T-cell (primary cell): ENCODE results near the gene ZNF189. TPM values are rescaled to one million over a fixed set of nuclear protein-coding genes. Genes with fewer than 3 reads are reported as not detected.
A peak's percentile ranks its signal among the peaks of the same experiment; 100 is the strongest.
"Not testable (repeated sequence)": the region's sequence is repeated elsewhere in the genome, so short reads cannot be mapped to it uniquely, and the experiment has no call there.

Experiments used
- ATAC-seq, 4 experiments: fragments of 200-7000 bp in 3 of 4; fragments of 150-1000 bp in 1 of 4; cut with Tn5 transposase; replicated peaks in 1 of 4; 1 replicate in 3 of 4; 2 replicates in 1 of 4; pipeline ENCODE4 v1.10.0; 2021; ENCODE audit warnings: moderate library complexity in 3 of 4, mild to moderate bottlenecking in 2 of 4, moderate number of reproducible peaks in 1 of 4
- CTCF ChIA-PET, 2 donors: fragments of 300-600 bp; sonication (Branson Sonifier 250); formaldehyde crosslinking; loops; one replicate each; lab custom pipeline; 2022; ENCODE audit warnings: antibody characterized with exemption in 2 of 2; lab: Charles Lee
- POLR2A ChIA-PET, 2 donors: fragments of 300-600 bp; sonication (Branson Sonifier 250); formaldehyde crosslinking; loops; one replicate each; lab custom pipeline; 2022; ENCODE audit warnings: antibody characterized with exemption in 2 of 2; lab: Charles Lee
- DNase-seq, 35 experiments: peaks; one replicate each; pipeline versions ENCODE4 v3.0.0 to v3.0.0-alpha.2; 2013 to 2023
- H3K27ac ChIP-seq: one replicate; pipeline ENCODE4 v1.5.1; 2013; ENCODE audit warnings: low read length
- H3K27me3 ChIP-seq, 2 experiments: replicated peaks in 1 of 2; 1 replicate in 1 of 2; 2 replicates in 1 of 2; pipeline versions ENCODE4 v1.6.1 to v1.7.0; 2013; ENCODE audit warnings: low read length in 1 of 2, mixed read lengths in 1 of 2; ENCODE audit not compliant: control insufficient read depth in 2 of 2, insufficient read depth in 2 of 2; ENCODE audit errors: extremely low read depth in 1 of 2
- H3K36me3 ChIP-seq, 2 donors: 1 replicate in 1 of 2; 2 replicates in 1 of 2; pipeline versions ENCODE4 v1.6.1 to v1.7.0; 2013; ENCODE audit warnings: low read length in 1 of 2; ENCODE audit not compliant: control insufficient read depth in 2 of 2, insufficient read depth in 1 of 2; ENCODE audit errors: extremely low read depth in 1 of 2
- H3K4me1 ChIP-seq, 2 experiments: 1 replicate in 1 of 2; 2 replicates in 1 of 2; pipeline versions ENCODE4 v1.6.1 to v1.7.0; 2013; ENCODE audit warnings: low read length in 2 of 2, mixed read lengths in 1 of 2; ENCODE audit not compliant: insufficient read depth in 2 of 2, control insufficient read depth in 1 of 2; ENCODE audit errors: extremely low read depth in 1 of 2
- H3K4me3 ChIP-seq, 2 donors: 1 replicate in 1 of 2; 2 replicates in 1 of 2; pipeline versions ENCODE4 v1.5.1 to v1.7.0; 2013; ENCODE audit warnings: mild to moderate bottlenecking in 2 of 2, low read length in 1 of 2, moderate library complexity in 1 of 2; ENCODE audit not compliant: control insufficient read depth in 1 of 2; ENCODE audit errors: extremely low read depth in 1 of 2
- H3K9me3 ChIP-seq: 2 replicates; pipeline ENCODE4 v1.7.0; 2013
- H3K27ac Mint-ChIP-seq, 2 donors: one replicate each; pipeline ENCODE4 v1.8.0; 2020 to 2021; ENCODE audit warnings: mild to moderate bottlenecking in 2 of 2, mixed read lengths in 2 of 2
- H3K27me3 Mint-ChIP-seq, 2 donors: one replicate each; pipeline ENCODE4 v1.8.0; 2021 to 2022; ENCODE audit warnings: mixed read lengths in 2 of 2
- H3K36me3 Mint-ChIP-seq: one replicate; pipeline ENCODE4 v1.8.0; 2021; ENCODE audit warnings: mixed read lengths
- H3K4me1 Mint-ChIP-seq, 3 donors: one replicate each; pipeline ENCODE4 v1.8.0; 2020 to 2022; ENCODE audit warnings: mixed read lengths in 3 of 3, mild to moderate bottlenecking in 1 of 3
- H3K4me3 Mint-ChIP-seq, 3 donors: one replicate each; pipeline ENCODE4 v1.8.0; 2020 to 2022; ENCODE audit warnings: mild to moderate bottlenecking in 3 of 3, mixed read lengths in 3 of 3, moderate library complexity in 3 of 3
- H3K9me3 Mint-ChIP-seq, 3 donors: one replicate each; pipeline ENCODE4 v1.8.0; 2020 to 2022; ENCODE audit warnings: mixed read lengths in 3 of 3
- WGBS: methylation state at CpG from one replicate; pipeline ENCODE4 v1.1.5; 2013; ENCODE audit warnings: missing lambda C conversion rate; ENCODE audit not compliant: insufficient coverage; 5-methylcytosine and 5-hydroxymethylcytosine counted together
- total RNA-seq, 35 experiments: library from RNA in 6 of 35; stranded (reverse) in 6 of 35; fragments of 120-200 nt in 1 of 35; gene quantifications; one replicate each; pipeline versions ENCODE4 v1.2.1 to v1.2.4 and lab custom pipeline; 2013 to 2026

Gene ZNF189
- total RNA-seq, 5 donors from 2014 or later (not counting 1 experiment from before 2014, with no cell fraction given): 9.2 to 17.4 (median 16.6) TPM

DNA sequence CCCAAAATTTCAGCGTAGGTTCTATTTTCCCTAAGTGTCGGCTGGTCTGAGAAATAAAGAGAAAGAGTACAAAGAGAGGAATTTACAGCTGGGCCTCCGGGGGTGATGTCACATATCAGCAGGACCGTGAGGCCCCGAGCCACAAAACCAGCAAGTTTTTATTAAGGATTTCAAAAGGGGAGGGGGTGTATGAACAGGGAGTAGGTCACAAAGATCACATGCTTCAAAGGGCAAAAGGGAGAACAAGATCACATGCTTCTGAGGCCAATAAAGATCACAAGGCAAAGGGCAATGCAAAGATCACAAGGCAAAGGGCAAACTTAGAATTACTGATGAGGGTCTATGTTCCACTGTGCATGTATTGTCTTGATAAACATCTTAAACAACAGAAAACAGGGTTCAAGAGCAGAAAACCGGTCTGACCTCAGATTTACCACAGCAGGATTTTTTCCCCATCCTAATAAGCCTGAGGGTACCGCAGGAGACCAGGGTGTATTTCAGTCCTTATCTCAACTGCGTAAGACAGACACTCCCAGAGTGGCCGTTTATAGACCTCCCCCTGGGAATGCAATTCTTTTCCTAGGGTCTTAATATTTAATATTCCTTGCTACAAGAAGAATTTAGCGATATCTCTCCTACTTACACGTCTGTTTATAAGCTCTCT, 13.6 kb upstream of the ZNF189 start, which contains the start of gene BAAT:
Gene BAAT (minus strand): TSS at position 134 of the 664 bp plus-strand sequence. CDS start 13,602 bp downstream, outside the sequence.
- Mint-ChIP-seq H3K9me3 (peaks cover 6 to 13% (median 7%) of the 10 kb centered on the region in 3 donors), H3K36me3 (peaks cover 22% of the 10 kb centered on the region), H3K4me1 (peaks cover 5 to 10% (median 7%) of the 10 kb centered on the region in 3 donors)
- H3K4me3 Mint-ChIP-seq, CTCF ChIA-PET, H3K27ac ChIP-seq, H3K9me3 ChIP-seq, ATAC-seq, POLR2A ChIA-PET, H3K4me3 ChIP-seq, H3K4me1 ChIP-seq, H3K27me3 Mint-ChIP-seq, H3K27me3 ChIP-seq, DNase-seq, H3K27ac Mint-ChIP-seq: not testable (repeated sequence)
- 98% methylated on average over 6 of the region's 11 CpGs for WGBS
- H3K36me3 ChIP-seq: peaks cover 0 to 11% of the 10 kb centered on the region in 2 donors

GRCh38 chr9:101387871-101388506, 10.7 kb upstream of the ZNF189 start:
- Histone ChIP-seq H3K27ac (peak overlapping the region; percentile 15), H3K4me3 (no peak overlapping the region), H3K9me3 (peaks cover 4% of the 10 kb centered on the region), H3K4me1 (no peaks in the 10 kb centered on the region), H3K36me3 (peaks cover 0 to 20% of the 10 kb centered on the region in 2 donors), H3K27me3 (no peaks in the 10 kb centered on the region)
- peak; percentile 50 to 81 (median 54) for ATAC-seq
- Mint-ChIP-seq H3K9me3 (peaks cover 11 to 21% (median 11%) of the 10 kb centered on the region in 3 donors), H3K27ac (peak overlapping the region; percentile 61 to 78), H3K27me3 (no peaks in the 10 kb centered on the region), H3K4me1 (peaks cover 28 to 36% (median 28%) of the 10 kb centered on the region in 3 donors), H3K4me3 (no peak overlapping the region), H3K36me3 (peaks cover 50% of the 10 kb centered on the region)
- ChIA-PET POLR2A (no interaction called here), CTCF (interaction anchor here (0.6 to 2.8 kb wide), 4 partner anchors 10 to 139 kb away, joined by 3 to 15 read pairs (median 4); partner anchors contain the start of genes MRPL50 (in 1 of the 2) and ZNF189 (in 1 of the 2))
- 56% methylated on average over 3 of the region's 6 CpGs for WGBS
- DNase-seq: peak in 2 of 35 experiments; percentile 7 to 57

DNA sequence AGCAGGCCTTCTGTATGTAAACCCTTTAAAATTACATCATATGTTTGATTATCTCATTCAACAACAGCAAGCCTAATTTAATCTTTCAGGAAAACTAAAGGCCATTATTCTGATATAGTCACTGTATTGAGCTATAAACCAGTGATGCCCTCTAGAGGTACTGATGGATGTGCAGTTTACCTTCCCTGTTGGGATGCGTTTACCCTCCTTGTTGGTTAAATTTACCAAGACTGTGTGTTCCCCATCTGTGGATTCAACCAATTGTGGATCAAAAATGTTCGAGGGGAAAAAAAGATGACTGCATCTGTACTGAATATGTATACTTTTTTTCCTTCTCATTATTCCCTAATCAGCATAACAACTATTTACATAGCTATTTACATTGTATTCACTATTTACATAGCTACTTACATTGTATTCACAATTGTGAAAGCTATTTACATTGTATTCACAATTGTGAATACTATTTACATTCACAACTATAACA, 10.1 kb upstream of the ZNF189 start:
- peak overlapping the region; percentile 61 to 78 for H3K27ac Mint-ChIP-seq
- ChIA-PET CTCF (interaction anchor here (0.6 to 2.8 kb wide), 5 partner anchors 9 to 141 kb away, joined by 3 to 15 read pairs (median 3); partner anchors contain the start of genes MRPL50 (in 1 of the 2) and ZNF189 (in 1 of the 2)), POLR2A (interaction anchor here in 1 of 2 donors (1.1 kb wide), 1 partner anchor 10 kb away, joined by 6 read pairs; the partner anchor contains the start of gene ZNF189)
- ATAC-seq (no peak), DNase-seq (no peak)
- no peak overlapping the region for H3K4me3 Mint-ChIP-seq
- no peak overlapping the region for H3K4me3 ChIP-seq
- WGBS: no CpG with 5 or more reads among the region's 2 CpGs
- H3K27me3 ChIP-seq: no peaks in the 10 kb centered on the region
- H3K9me3 ChIP-seq: peaks cover 4% of the 10 kb centered on the region
- H3K9me3 Mint-ChIP-seq: peaks cover 11 to 23% (median 13%) of the 10 kb centered on the region in 3 donors
- peaks cover 0 to 20% of the 10 kb centered on the region in 2 donors for H3K36me3 ChIP-seq
- peaks cover 55% of the 10 kb centered on the region for H3K36me3 Mint-ChIP-seq
- no peaks in the 10 kb centered on the region for H3K4me1 ChIP-seq
- H3K27me3 Mint-ChIP-seq: no peaks in the 10 kb centered on the region
- peaks cover 31 to 39% (median 31%) of the 10 kb centered on the region in 3 donors for H3K4me1 Mint-ChIP-seq
- no peak overlapping the region for H3K27ac ChIP-seq

DNA sequence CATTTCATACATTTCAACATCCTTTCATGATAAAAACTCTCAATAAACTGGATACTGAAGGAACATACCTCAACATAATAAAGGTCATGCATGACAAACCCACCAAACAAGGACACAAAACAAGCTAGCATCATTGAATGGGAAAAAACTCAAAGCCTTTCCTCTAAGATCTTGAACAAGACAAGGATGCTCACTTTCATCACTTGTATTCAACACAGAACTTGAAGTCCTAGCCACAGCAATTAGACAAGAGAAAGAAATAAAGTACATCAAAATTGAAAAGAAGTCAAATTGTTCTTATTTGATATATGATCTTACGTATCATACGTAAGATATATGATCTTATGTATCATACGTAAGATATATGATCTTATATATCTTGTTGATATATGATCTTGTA, 5.5 kb upstream of the ZNF189 start:
- Mint-ChIP-seq H3K27me3 (no peaks in the 10 kb centered on the region), H3K9me3 (peaks cover 5 to 10% (median 6%) of the 10 kb centered on the region in 3 donors), H3K4me1 (peaks cover 68 to 71% (median 68%) of the 10 kb centered on the region in 3 donors), H3K36me3 (peaks cover 62% of the 10 kb centered on the region), H3K27ac (no peak overlapping the region), H3K4me3 (no peak overlapping the region)
- Histone ChIP-seq H3K4me3 (no peak overlapping the region), H3K4me1 (peaks cover 4 to 5% of the 10 kb centered on the region in 2 experiments), H3K9me3 (no peaks in the 10 kb centered on the region), H3K27ac (no peak overlapping the region), H3K27me3 (no peaks in the 10 kb centered on the region), H3K36me3 (peaks cover 0 to 19% of the 10 kb centered on the region in 2 donors)
- DNase-seq (no peak), ATAC-seq (no peak)
- ChIA-PET CTCF (no interaction called here), POLR2A (no interaction called here)
- no CpG with 5 or more reads among the region's 3 CpGs for WGBS

DNA sequence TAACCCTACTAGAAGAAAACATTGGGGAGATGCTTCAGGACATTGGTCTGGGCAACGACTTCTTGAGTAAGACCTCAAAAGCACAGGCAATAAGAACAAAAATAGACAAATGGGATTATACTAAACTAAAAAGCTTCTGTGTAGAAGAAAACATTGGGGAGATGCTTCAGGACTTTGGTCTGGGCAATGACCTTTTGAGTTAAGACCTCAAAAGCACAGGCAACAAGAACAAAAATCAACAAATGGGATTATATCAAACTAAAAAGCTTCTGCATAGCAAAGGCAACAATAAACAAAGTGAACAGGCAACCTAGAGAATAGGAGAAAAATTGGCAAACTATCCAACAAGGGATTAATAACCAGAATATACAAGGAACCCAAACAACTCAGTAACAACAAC, 4.0 kb upstream of the ZNF189 start:
- peaks cover 5 to 10% (median 6%) of the 10 kb centered on the region in 3 donors for H3K9me3 Mint-ChIP-seq
- no peak for ATAC-seq
- Histone ChIP-seq H3K4me3 (no peak overlapping the region), H3K36me3 (peaks cover 0 to 14% of the 10 kb centered on the region in 2 donors), H3K27ac (no peak overlapping the region), H3K27me3 (no peaks in the 10 kb centered on the region), H3K4me1 (peaks cover 7 to 13% of the 10 kb centered on the region in 2 experiments), H3K9me3 (no peaks in the 10 kb centered on the region)
- no peak for DNase-seq
- H3K4me3 Mint-ChIP-seq: peak overlapping the region in 1 of 3 donors; percentile 1
- H3K36me3 Mint-ChIP-seq: peaks cover 56% of the 10 kb centered on the region
- ChIA-PET POLR2A (no interaction called here), CTCF (no interaction called here)
- no peak overlapping the region for H3K27ac Mint-ChIP-seq
- WGBS: no CpG with 5 or more reads among the region's 1 CpG
- H3K27me3 Mint-ChIP-seq: no peaks in the 10 kb centered on the region
- H3K4me1 Mint-ChIP-seq: peaks cover 70 to 77% (median 71%) of the 10 kb centered on the region in 3 donors

DNA sequence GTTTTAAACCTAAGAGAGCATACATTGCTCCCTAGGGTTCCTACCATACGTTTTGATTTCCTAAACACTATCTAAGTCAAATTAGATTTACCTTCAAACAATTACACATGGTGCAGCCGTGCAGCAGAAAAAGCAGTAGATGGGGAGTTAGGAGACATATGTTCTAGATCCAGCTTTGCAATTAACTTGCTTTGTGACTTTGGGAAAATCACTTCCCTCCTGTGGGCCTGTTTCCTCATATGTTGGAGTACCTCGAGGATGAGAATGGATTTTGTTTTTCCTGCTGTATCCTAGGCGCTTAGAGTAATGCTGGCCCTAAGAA, 944 bp upstream of the ZNF189 start:
- Mint-ChIP-seq H3K4me3 (peak overlapping the region; percentile 87 to 100 (median 92)), H3K27ac (peak overlapping the region; percentile 95 to 99), H3K4me1 (peaks cover 73 to 83% (median 78%) of the 10 kb centered on the region in 3 donors), H3K36me3 (peaks cover 56% of the 10 kb centered on the region), H3K27me3 (no peaks in the 10 kb centered on the region), H3K9me3 (peaks cover 4 to 5% (median 5%) of the 10 kb centered on the region in 3 donors)
- ChIA-PET POLR2A (interaction anchor here in 1 of 2 donors (1.7 kb wide), 1 partner anchor 136 kb away, joined by 5 read pairs; the partner anchor contains the start of gene RNF20), CTCF (interaction anchor here (1.1 to 2.5 kb wide), 5 partner anchors 9 to 802 kb away, joined by 3 to 18 read pairs (median 5); partner anchors contain the start of gene RNF20 (in 1 of the 2))
- H3K36me3 ChIP-seq: peaks cover 0 to 24% of the 10 kb centered on the region in 2 donors
- 5% methylated on average over 2 of the region's 4 CpGs for WGBS
- ATAC-seq (no peak), DNase-seq (no peak)
- H3K27me3 ChIP-seq: no peaks in the 10 kb centered on the region
- peak overlapping the region; percentile 79 to 98 for H3K4me3 ChIP-seq
- H3K4me1 ChIP-seq: peaks cover 10 to 19% of the 10 kb centered on the region in 2 experiments
- H3K27ac ChIP-seq: peak overlapping the region; percentile 94
- peaks cover 1% of the 10 kb centered on the region for H3K9me3 ChIP-seq
